ENCODE measurements around the gene KIAA1671. TPM values are rescaled to one million over a fixed set of nuclear protein-coding genes. Genes with fewer than 3 reads are reported as not detected.

KIAA1671 gene
- total and polyA plus RNA-seq, 2 of the 13 experiments (the other 11 are each of a cell fraction or from before 2014, with no cell fraction given): 13.5 to 13.6 TPM

- TF ChIP-seq ZNF142 (CRISPR knock-in tag; IDR thresholded peaks at IDR 0.05): peak; percentile 46; the same call in 1 of the 2 replicates
- TF ChIP-seq ZMYM2 (CRISPR knock-in tag; IDR thresholded peaks at IDR 0.05): no peak
- no peak for TF ChIP-seq SATB2 (CRISPR knock-in tag; IDR thresholded peaks at IDR 0.05)
- TF ChIP-seq ZNF101 (CRISPR knock-in tag; IDR thresholded peaks at IDR 0.05; ENCODE audit: borderline replicate concordance, low read depth): no peak
- no peak for TF ChIP-seq ZNF773 (CRISPR knock-in tag; IDR thresholded peaks at IDR 0.05; ENCODE audit: borderline replicate concordance)
- no peak for TF ChIP-seq GATA4 (IDR thresholded peaks at IDR 0.05; ENCODE audit: borderline replicate concordance, low read depth)
- TF ChIP-seq, protein P1, sequence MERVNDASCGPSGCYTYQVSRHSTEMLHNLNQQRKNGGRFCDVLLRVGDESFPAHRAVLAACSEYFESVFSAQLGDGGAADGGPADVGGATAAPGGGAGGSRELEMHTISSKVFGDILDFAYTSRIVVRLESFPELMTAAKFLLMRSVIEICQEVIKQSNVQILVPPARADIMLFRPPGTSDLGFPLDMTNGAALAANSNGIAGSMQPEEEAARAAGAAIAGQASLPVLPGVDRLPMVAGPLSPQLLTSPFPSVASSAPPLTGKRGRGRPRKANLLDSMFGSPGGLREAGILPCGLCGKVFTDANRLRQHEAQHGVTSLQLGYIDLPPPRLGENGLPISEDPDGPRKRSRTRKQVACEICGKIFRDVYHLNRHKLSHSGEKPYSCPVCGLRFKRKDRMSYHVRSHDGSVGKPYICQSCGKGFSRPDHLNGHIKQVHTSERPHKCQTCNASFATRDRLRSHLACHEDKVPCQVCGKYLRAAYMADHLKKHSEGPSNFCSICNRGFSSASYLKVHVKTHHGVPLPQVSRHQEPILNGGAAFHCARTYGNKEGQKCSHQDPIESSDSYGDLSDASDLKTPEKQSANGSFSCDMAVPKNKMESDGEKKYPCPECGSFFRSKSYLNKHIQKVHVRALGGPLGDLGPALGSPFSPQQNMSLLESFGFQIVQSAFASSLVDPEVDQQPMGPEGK (CRISPR knock-in tag; IDR thresholded peaks at IDR 0.05): peak; percentile 70; the same call in 1 of the 2 replicates
- TF ChIP-seq ZBTB7A (CRISPR knock-in tag; IDR thresholded peaks at IDR 0.05): no peak; the same call in 1 of the 2 replicates
- no peak for TF ChIP-seq TBX3 (IDR thresholded peaks at IDR 0.05; ENCODE audit: borderline replicate concordance)
- no peak for TF ChIP-seq ZFP90 (CRISPR knock-in tag; IDR thresholded peaks at IDR 0.05; ENCODE audit: borderline replicate concordance)
- no peak for TF ChIP-seq ARNT (IDR thresholded peaks at IDR 0.05)
- no peak for TF ChIP-seq THYN1 (CRISPR knock-in tag; IDR thresholded peaks at IDR 0.05; ENCODE audit: borderline replicate concordance, low read depth)
- TF ChIP-seq MAFG (CRISPR knock-in tag; IDR thresholded peaks at IDR 0.05): no peak
- peak; percentile 22; the same call in 1 of the 2 replicates for TF ChIP-seq RXRB (CRISPR knock-in tag; IDR thresholded peaks at IDR 0.05; ENCODE audit: borderline replicate concordance)
- TF ChIP-seq MZF1 (CRISPR knock-in tag; IDR thresholded peaks at IDR 0.05; ENCODE audit: borderline replicate concordance): no peak
- no peak for TF ChIP-seq XBP1 (CRISPR knock-in tag; IDR thresholded peaks at IDR 0.05)
- 0 out of 2 replicates have a peak, but pooled peaks have one; percentile 9 for TF ChIP-seq UBTF (CRISPR knock-in tag; IDR thresholded peaks at IDR 0.05)
- TF ChIP-seq PAF1 (CRISPR knock-in tag; IDR thresholded peaks at IDR 0.05): no peak
Observed at GRCh38 chr22:25110846-25111578, 158.5 kb downstream of the KIAA1671 start (continued).
